Lung (tissue), 12 donors: ENCODE results near the gene WASL. TPM values are rescaled to one million over a fixed set of nuclear protein-coding genes. Genes with fewer than 3 reads are reported as not detected.
A peak's percentile ranks its signal among the peaks of the same experiment; 100 is the strongest.

Source experiments
- ATAC-seq: fragments of 200-7000 bp; cut with Tn5 transposase; one replicate; pipeline ENCODE4 v1.9.1; 2020; ENCODE audit warnings: moderate number of reproducible peaks; ENCODE audit not compliant: insufficient read depth, low FRiP score
- DNase-seq, 3 donors: peaks; one replicate each; pipeline ENCODE4 v3.0.0-alpha.2; 2013 to 2017
- H3K27ac ChIP-seq, 2 donors: one replicate each; pipeline ENCODE4 v1.5.1; 2013; ENCODE audit warnings: mild to moderate bottlenecking in 2 of 2, moderate library complexity in 2 of 2, control low read depth in 1 of 2, inconsistent platforms in 1 of 2, low read depth in 1 of 2, low read length in 1 of 2
- H3K27me3 ChIP-seq, 3 donors: one replicate each; pipeline ENCODE4 v1.5.1; 2013; ENCODE audit warnings: low read length in 2 of 3; ENCODE audit not compliant: control insufficient read depth in 3 of 3, insufficient read depth in 3 of 3
- H3K36me3 ChIP-seq, 4 donors: one replicate each; pipeline ENCODE4 v1.5.1; 2013; ENCODE audit warnings: low read length in 4 of 4, mild to moderate bottlenecking in 1 of 4, moderate library complexity in 1 of 4; ENCODE audit not compliant: control insufficient read depth in 4 of 4, insufficient read depth in 4 of 4
- H3K4me1 ChIP-seq, 5 donors: one replicate each; pipeline ENCODE4 v1.5.1; 2013; ENCODE audit warnings: low read length in 5 of 5, mild to moderate bottlenecking in 2 of 5, moderate library complexity in 1 of 5; ENCODE audit not compliant: control insufficient read depth in 5 of 5, insufficient read depth in 5 of 5
- H3K4me3 ChIP-seq: one replicate; pipeline ENCODE4 v1.5.1; 2013; ENCODE audit warnings: mild to moderate bottlenecking, control low read depth, moderate library complexity
- H3K9ac ChIP-seq, 2 donors: one replicate each; pipeline ENCODE4 v1.5.1; 2013; ENCODE audit warnings: low read length in 2 of 2, control low read depth in 1 of 2; ENCODE audit not compliant: insufficient read depth in 1 of 2
- H3K9me3 ChIP-seq, 4 donors: one replicate each; pipeline ENCODE4 v1.5.1; 2013; ENCODE audit warnings: low read length in 3 of 4, mild to moderate bottlenecking in 1 of 4, moderate library complexity in 1 of 4; ENCODE audit not compliant: control insufficient read depth in 4 of 4, insufficient read depth in 3 of 4
- WGBS, 2 donors: extraction: QIAGEN DNeasy Blood & Tissue Kit; methylation state at CpG; one replicate each; pipeline ENCODE4 v1.1.7; 2013; 5-methylcytosine and 5-hydroxymethylcytosine counted together
- polyA plus RNA-seq, 2 donors: library from polyadenylated mRNA; stranded (reverse); fragments of 200-250 nt; gene quantifications; one replicate each; pipeline ENCODE4 v1.2.1, GENCODE V29; 2013
- total RNA-seq, 2 donors: library from RNA; depleted of rRNA in 1 of 2; stranded (reverse); fragments of >200 nt in 1 of 2; gene quantifications; one replicate each; pipeline ENCODE4 v1.2.1, GENCODE V29; 2014 to 2021
- TF ChIP-seq, protein P1 (sequence below): IDR thresholded peaks from 2 replicates; pipeline ENCODE4 v1.5.1; 2012; ENCODE audit warnings: mild to moderate bottlenecking; ENCODE audit errors: control extremely low read depth, extremely low read depth
- donor health status: control.
- donor health status: control.
- donor health status: Bipolar disorder and iron deficiency.
- donor health status: healthy.
- donor health status: DM: yes; HTN: yes; CAD: no.

The WASL gene
- total and polyA plus RNA-seq, 4 donors = 11.8 to 52.7 (median 22.2) TPM

DNA sequence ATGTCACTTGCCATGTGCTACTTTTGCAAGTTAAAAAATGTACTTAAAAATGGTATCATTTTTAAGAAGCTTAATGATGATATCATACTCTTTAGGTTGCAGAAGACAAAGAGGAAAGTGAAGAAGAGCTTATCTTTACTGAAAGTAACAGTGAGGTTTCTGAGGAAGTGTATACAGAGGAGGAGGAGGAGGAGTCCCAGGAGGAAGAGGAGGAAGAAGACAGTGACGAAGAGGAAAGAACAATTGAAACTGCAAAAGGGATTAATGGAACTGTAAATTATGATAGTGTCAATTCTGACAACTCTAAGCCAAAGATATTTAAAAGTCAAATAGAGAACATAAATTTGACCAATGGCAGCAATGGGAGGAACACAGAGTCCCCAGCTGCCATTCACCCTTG is 87.0 kb downstream of the WASL start:
- H3K9ac ChIP-seq = no peak overlapping the region
- ATAC-seq (no peak), DNase-seq (no peak)
- WGBS, 2 donors = 45 to 49% methylated on average over 1 of the region's 1 CpG
- H3K27ac ChIP-seq = peak overlapping the region in 1 of 2 donors; percentile 6
- H3K27me3 ChIP-seq = no peaks in the 10 kb centered on the region
- H3K4me1 ChIP-seq = peaks cover 0 to 16% (median 0%) of the 10 kb centered on the region in 5 donors
- peaks cover 0 to 2% (median 0%) of the 10 kb centered on the region in 4 donors for H3K9me3 ChIP-seq
- TF ChIP-seq, protein P1, sequence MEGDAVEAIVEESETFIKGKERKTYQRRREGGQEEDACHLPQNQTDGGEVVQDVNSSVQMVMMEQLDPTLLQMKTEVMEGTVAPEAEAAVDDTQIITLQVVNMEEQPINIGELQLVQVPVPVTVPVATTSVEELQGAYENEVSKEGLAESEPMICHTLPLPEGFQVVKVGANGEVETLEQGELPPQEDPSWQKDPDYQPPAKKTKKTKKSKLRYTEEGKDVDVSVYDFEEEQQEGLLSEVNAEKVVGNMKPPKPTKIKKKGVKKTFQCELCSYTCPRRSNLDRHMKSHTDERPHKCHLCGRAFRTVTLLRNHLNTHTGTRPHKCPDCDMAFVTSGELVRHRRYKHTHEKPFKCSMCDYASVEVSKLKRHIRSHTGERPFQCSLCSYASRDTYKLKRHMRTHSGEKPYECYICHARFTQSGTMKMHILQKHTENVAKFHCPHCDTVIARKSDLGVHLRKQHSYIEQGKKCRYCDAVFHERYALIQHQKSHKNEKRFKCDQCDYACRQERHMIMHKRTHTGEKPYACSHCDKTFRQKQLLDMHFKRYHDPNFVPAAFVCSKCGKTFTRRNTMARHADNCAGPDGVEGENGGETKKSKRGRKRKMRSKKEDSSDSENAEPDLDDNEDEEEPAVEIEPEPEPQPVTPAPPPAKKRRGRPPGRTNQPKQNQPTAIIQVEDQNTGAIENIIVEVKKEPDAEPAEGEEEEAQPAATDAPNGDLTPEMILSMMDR = no peak
- no peak overlapping the region for H3K4me3 ChIP-seq
- peaks cover 0 to 4% (median 0%) of the 10 kb centered on the region in 4 donors for H3K36me3 ChIP-seq

DNA sequence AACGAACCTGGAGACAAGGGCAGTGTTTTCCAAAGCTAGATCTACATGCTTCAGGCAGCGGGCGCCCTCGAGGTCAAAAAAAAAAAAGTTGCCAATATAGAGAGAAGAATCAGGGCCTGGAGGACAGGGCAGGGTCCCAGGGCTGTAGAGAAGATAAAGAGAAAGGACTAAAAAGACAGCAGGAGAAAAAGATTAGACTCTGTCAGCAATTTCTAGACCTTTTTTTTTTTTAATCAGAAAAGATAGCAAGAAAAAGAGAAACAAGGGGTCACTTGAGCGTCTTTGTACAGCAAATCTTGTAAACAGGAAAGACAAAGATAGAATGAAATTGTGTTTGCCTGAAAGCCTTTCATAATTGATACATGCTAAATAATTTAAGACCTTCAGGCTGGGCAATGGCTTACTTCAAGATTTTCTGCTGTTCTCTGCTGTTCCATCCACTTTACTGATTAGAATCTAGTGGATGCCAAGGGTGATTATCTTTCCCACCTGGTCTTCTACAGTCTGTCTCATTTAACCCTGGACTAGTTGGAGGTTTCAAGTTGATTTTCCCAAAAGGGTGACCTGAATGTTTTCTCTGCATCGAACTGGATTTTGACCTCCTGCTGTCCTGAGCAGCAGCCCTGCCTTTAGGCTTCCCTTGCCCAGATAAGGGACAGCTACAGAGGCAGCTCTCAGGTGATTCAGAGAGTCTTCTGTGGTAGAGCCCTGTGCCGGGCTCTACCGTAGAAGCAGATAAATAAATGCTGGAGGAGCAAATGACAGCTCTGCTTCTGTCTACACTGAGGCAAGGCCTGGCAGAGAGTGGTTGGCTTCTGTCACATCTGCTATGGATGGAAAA is 88.1 kb downstream of the WASL start:
- Histone ChIP-seq H3K27me3 (no peaks in the 10 kb centered on the region), H3K4me3 (no peak overlapping the region), H3K9ac (no peak overlapping the region), H3K36me3 (peaks cover 0 to 4% (median 0%) of the 10 kb centered on the region in 4 donors), H3K4me1 (peaks cover 0 to 13% (median 0%) of the 10 kb centered on the region in 5 donors), H3K9me3 (peaks cover 0 to 2% (median 0%) of the 10 kb centered on the region in 4 donors), H3K27ac (peak overlapping the region in 1 of 2 donors; percentile 80)
- whole genome bisulfite sequencing, 2 donors = 70 to 72% methylated on average over 8 of the region's 8 CpGs
- TF ChIP-seq, protein P1 = no peak
- DNase-seq (no peak), ATAC-seq (no peak)

DNA sequence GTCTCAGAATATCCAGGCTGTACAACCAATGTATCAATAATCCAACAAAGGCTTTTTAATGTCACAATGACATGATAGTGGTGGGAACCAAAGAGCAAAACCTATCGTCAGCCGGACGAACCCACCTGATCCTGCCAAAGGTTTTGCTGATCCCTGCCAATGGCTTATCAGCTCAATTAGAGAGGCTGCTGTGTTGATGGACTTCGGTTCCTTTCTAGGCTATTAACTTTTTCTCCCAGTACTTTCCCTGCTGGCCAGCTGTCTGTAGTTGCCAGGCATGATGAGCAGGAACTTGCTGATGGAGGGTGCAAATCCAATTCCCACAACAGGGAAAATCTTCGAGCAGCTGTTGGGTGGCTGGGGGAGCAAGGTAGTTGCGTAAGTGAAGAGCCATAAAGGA is 90.8 kb downstream of the WASL start:
- peak overlapping the region in 1 of 2 donors; percentile 80 for H3K27ac ChIP-seq
- H3K36me3 ChIP-seq = peaks cover 0 to 4% (median 0%) of the 10 kb centered on the region in 4 donors
- no peak for ATAC-seq
- no peak overlapping the region for H3K9ac ChIP-seq
- no peak for DNase-seq
- H3K27me3 ChIP-seq = no peaks in the 10 kb centered on the region
- TF ChIP-seq, protein P1 = no peak
- H3K4me1 ChIP-seq = peaks cover 0 to 8% (median 0%) of the 10 kb centered on the region in 5 donors
- no peak overlapping the region for H3K4me3 ChIP-seq
- H3K9me3 ChIP-seq = peaks cover 0 to 2% (median 0%) of the 10 kb centered on the region in 4 donors
- WGBS, 2 donors = 90 to 91% methylated on average over 6 of the region's 6 CpGs
